ENCODE results near the gene RHEBL1.
A peak's percentile ranks its signal among the peaks of the same experiment; 100 is the strongest.

RHEBL1 gene

DNA sequence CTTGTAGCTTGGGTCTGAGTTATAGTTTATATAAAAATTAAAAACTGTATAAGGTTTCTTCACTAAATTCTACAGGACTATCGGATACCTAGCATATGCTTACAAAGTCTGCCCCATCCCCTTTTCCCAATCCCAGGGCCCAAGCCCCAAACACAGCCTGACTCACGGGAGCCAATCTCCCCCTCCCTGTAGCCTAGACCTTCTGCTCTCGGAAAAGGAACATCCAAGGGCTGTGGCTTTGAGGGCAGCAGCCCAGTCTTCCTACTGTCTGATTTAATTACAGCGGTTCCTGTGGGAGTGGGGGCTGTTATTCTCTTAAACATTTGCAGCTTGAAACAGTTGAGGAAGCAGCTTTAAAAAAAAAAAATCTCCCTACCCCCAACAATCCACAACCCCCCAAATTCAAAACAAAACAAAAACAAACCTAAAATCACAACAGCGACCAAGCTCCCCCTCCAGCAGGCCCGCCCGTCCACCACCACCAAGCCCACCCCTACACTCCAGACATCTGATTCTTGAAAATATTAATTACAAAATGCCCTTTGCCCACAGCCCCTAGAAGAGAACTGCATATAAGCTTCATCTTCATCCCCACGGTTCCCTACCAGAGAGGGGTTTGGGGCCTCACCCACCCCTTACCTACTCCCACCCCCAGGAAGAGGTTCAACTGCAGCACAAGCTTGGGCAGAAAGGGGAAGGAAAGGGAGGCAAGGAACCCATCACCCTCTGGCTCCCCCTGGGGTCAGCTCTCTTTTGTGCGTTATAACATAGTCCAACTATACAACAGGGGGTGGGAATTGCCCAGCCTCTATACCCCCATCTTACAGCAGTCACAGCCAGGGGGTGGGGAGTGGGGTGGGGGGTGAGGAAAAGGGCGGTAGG is 50.1 kb downstream of the RHEBL1 start:
- DNase-seq (ENCODE audit: low read depth): no peak

DNA sequence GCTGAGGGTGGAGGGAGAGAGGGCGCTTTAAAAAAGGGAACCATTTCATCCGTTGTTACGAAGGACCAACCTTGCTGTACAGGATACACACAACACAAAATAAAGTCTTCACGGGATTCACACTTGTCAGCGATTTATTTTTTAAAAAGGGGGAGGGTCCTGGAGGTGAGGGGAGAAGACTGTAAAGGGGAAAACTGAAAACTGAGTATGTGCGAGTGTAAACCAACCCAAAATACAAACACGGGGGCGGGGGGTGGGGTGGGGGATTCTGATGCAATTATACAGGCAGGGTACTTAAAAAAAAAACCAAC is 50.7 kb downstream of the RHEBL1 start:
- DNase-seq (ENCODE audit: low read depth): no peak

DNA sequence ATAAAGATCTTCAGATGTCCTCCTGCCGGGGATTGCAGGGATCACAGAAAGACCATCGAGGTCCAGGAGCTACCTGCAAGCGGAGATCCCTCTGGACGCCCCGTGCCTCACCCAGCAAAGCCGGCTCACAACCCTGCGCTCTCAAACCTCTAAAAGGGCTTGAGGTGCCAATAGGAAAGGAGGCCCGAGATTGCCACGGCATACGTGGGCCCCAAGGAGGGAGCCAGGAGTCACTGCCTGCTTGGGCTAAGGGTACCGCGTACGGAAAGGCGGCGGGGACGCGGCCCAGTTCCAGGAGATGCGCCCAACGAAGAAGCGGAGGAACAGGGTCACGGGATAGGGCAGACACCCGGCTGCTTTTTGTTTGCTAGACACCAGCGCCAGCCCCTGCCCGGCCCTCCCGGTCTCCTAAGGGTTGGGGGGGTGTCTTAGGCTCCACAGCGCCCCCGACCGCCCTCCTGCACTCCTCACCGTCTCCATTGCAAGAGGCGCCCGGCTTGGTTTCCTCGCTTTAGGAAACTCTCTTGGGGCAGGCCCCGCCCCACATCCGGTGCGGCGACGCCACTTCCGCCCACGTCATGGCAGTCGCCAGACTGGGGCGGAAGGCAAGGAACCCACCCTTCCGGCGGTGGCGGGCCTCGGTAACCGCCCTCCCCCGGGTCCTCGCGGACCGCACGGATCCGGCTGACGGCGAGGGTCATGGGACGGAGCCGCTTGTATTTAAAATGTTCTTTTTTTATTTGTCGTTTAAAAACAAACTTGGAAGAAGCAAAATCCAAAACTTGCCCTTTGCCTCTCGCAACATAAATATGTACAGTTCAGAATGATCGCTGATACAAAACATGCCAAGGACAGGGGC is 51.3 kb downstream of the RHEBL1 start, which contains the start of gene PRKAG1:
TSS of gene PRKAG1 (minus strand) at position 516 of the 859 bp plus-strand sequence. CDS start at position 480, 36 bp downstream.
- peak; percentile 77 for DNase-seq (ENCODE audit: low read depth)

DNA sequence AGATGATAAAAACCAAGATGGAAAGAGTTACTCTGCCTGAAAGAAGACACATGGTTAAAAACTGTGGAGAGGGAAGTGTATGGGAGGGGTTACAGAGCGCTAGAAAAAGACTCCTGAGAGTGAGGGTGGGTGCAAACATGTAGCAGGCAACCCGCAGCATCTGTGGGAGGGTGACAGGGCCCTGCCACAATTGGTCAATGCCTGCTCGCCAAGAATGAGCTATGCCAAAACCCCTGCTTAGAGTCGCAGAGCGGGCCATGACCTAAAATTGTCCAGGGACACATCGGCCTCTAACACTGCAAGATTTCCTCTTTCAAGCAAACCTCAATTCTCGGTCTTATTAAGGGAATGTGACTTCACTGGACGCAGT is 51.9 kb downstream of the RHEBL1 start:
- DNase-seq (ENCODE audit: low read depth): no peak

DNA sequence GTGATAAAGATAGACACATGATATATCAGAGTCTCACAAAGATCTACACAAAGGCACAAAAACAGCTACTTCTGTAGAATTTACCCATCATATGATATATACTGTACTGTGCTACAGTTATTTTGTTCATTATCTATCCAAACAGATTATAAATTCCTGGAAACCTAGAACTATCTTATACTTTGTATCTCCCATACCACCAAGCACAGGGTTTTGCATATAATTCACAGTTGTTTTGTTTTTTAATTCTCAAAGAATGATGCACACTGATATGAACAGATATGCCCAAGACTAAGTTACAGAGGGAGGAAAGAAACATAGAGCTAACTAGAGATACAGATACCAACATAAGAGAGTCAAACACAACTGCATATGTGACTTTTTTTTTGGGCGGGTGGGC is 54.6 kb downstream of the RHEBL1 start:
- DNase-seq (ENCODE audit: low read depth): no peak
